Neural progenitor cell (in vitro differentiated cells): Measurements from ENCODE around the gene ACSM2B. TPM values are rescaled to one million over a fixed set of nuclear protein-coding genes. Genes with fewer than 3 reads are reported as not detected.
A peak's percentile ranks its signal among the peaks of the same experiment; 100 is the strongest.
"Not testable (repeated sequence)": the region's sequence is repeated elsewhere in the genome, so short reads cannot be mapped to it uniquely, and the experiment has no call there.

Source experiments
- DNase-seq: peaks from one replicate; pipeline ENCODE4 v3.0.0-alpha.2; 2016; ENCODE audit warnings: low spot score
- H2AFZ ChIP-seq: fragments of 200-600 bp; sonication (generic); replicated peaks from 2 replicates; pipeline ENCODE4 v1.6.1; 2016; ENCODE audit warnings: antibody characterized with exemption
- H3F3A ChIP-seq: fragments of 200-600 bp; sonication (generic); 2 replicates; pipeline ENCODE4 v1.6.1; 2016; ENCODE audit warnings: antibody characterized with exemption, low read depth
- H3K27ac ChIP-seq: fragments of 200-600 bp; sonication (generic); 2 replicates; pipeline ENCODE4 v1.5.1; 2016; ENCODE audit warnings: mild to moderate bottlenecking
- H3K27me3 ChIP-seq: fragments of 200-600 bp; sonication (generic); 2 replicates; pipeline ENCODE4 v1.6.1; 2016; ENCODE audit warnings: mild to moderate bottlenecking, moderate library complexity
- H3K36me3 ChIP-seq: fragments of 200-600 bp; sonication (generic); 2 replicates; pipeline ENCODE4 v1.5.1; 2016
- H3K4me1 ChIP-seq: fragments of 200-600 bp; sonication (generic); 2 replicates; pipeline ENCODE4 v1.6.1; 2016; ENCODE audit warnings: mixed run types
- H3K4me2 ChIP-seq: fragments of 200-600 bp; sonication (generic); 2 replicates; pipeline ENCODE4 v1.6.1; 2016
- H3K4me3 ChIP-seq: fragments of 200-600 bp; sonication (generic); 2 replicates; pipeline ENCODE4 v1.5.1; 2016
- H3K79me2 ChIP-seq: fragments of 200-600 bp; sonication (generic); 2 replicates; pipeline ENCODE4 v1.6.1; 2016; ENCODE audit warnings: low read depth
- H3K9ac ChIP-seq: fragments of 200-600 bp; sonication (generic); 2 replicates; pipeline ENCODE4 v1.6.1; 2016
- H3K9me3 ChIP-seq: fragments of 200-600 bp; sonication (generic); 2 replicates; pipeline ENCODE4 v1.5.1; 2016; ENCODE audit warnings: low read depth
- H4K20me1 ChIP-seq: fragments of 200-600 bp; sonication (generic); 2 replicates; pipeline ENCODE4 v1.6.1; 2016; ENCODE audit warnings: low read depth
- H3K27ac Mint-ChIP-seq: 3 replicates; pipeline ENCODE4 v1.8.0; 2021; ENCODE audit warnings: mixed read lengths
- H3K27me3 Mint-ChIP-seq: 2 replicates; pipeline ENCODE4 v1.8.0; 2022; ENCODE audit warnings: low read depth, mild to moderate bottlenecking, inconsistent platforms, moderate library complexity, mixed read lengths; ENCODE audit not compliant: insufficient read depth
- H3K36me3 Mint-ChIP-seq: 3 replicates; pipeline ENCODE4 v1.8.0; 2021; ENCODE audit warnings: mixed read lengths
- H3K4me1 Mint-ChIP-seq: 3 replicates; pipeline ENCODE4 v1.8.0; 2021; ENCODE audit warnings: mixed read lengths
- H3K4me3 Mint-ChIP-seq: 3 replicates; pipeline ENCODE4 v1.8.0; 2021; ENCODE audit warnings: mild to moderate bottlenecking, moderate library complexity, mixed read lengths
- H3K9me3 Mint-ChIP-seq: 3 replicates; pipeline ENCODE4 v1.8.0; 2020; ENCODE audit warnings: mixed read lengths
- EZH2 ChIP-seq: fragments of 200-600 bp; sonication (generic); IDR thresholded peaks from 2 replicates; pipeline ENCODE4 v1.6.1; 2017; ENCODE audit warnings: antibody characterized with exemption, mild to moderate bottlenecking, moderate library complexity
- EZH2phosphoT487 ChIP-seq: fragments of 200-600 bp; sonication (generic); IDR thresholded peaks from 2 replicates; pipeline ENCODE4 v1.6.1; 2017; ENCODE audit warnings: antibody characterized with exemption
- total RNA-seq: library from RNA; depleted of rRNA; stranded (reverse); fragments of >200 nt; gene quantifications from 2 replicates; pipeline ENCODE4 v1.2.3, GENCODE V29; 2015; ENCODE audit warnings: low replicate concordance
- TF ChIP-seq, protein P1 (sequence below): fragments of 200-600 bp; sonication (generic); IDR thresholded peaks from 2 replicates; pipeline ENCODE4 v1.5.1; 2017; ENCODE audit warnings: antibody characterized with exemption, mild to moderate bottlenecking

ACSM2B gene
- total RNA-seq, 1 donor from 2014 or later: not detected

DNA sequence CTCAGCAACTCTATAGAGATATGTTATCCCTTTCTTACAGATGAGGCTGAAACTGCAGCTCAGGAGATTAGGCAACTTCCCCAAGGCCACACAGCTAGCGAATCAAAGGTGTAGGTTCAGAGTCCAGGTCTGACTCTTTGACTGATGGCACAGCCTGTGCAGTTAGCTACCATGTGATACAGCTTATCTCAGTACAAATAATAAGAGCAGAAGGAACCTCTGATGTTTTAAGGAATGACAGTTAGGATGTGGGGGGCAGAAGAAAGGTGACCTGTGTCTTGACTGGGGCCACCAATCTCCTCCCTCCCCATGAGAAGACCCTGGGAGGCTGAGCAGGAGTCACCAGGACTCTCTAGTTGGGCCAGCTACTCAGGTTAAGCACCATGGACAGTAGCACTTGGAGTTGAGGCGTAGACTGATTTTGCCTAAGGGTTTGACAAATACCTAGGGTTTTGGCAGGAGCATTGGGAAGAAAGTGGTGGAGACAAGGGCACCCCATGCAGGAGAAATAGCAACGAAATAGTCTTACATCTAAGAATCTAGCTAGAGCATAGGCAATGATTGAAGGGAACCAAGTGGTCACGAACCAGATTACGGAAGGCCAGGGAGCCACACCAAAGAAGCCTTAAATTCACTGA, 22.8 kb upstream of the ACSM2B start:
- Histone ChIP-seq H3K36me3 (no peaks in the 10 kb centered on the region), H3F3A (no peaks in the 10 kb centered on the region), H3K9ac (no peak overlapping the region), H4K20me1 (no peaks in the 10 kb centered on the region), H3K4me3 (no peak overlapping the region), H3K27me3 (no peaks in the 10 kb centered on the region), H3K79me2 (no peaks in the 10 kb centered on the region), H3K4me2 (no peak overlapping the region), H3K27ac (no peak overlapping the region), H3K9me3 (no peaks in the 10 kb centered on the region), H3K4me1 (no peaks in the 10 kb centered on the region), H2AFZ (no peak overlapping the region)
- Mint-ChIP-seq H3K27me3 (no peaks in the 10 kb centered on the region), H3K9me3 (no peaks in the 10 kb centered on the region), H3K36me3 (no peaks in the 10 kb centered on the region), H3K4me1 (no peaks in the 10 kb centered on the region), H3K27ac (no peak overlapping the region), H3K4me3 (no peak overlapping the region)
- TF ChIP-seq, protein P1, sequence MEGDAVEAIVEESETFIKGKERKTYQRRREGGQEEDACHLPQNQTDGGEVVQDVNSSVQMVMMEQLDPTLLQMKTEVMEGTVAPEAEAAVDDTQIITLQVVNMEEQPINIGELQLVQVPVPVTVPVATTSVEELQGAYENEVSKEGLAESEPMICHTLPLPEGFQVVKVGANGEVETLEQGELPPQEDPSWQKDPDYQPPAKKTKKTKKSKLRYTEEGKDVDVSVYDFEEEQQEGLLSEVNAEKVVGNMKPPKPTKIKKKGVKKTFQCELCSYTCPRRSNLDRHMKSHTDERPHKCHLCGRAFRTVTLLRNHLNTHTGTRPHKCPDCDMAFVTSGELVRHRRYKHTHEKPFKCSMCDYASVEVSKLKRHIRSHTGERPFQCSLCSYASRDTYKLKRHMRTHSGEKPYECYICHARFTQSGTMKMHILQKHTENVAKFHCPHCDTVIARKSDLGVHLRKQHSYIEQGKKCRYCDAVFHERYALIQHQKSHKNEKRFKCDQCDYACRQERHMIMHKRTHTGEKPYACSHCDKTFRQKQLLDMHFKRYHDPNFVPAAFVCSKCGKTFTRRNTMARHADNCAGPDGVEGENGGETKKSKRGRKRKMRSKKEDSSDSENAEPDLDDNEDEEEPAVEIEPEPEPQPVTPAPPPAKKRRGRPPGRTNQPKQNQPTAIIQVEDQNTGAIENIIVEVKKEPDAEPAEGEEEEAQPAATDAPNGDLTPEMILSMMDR: no peak
- TF ChIP-seq EZH2phosphoT487 (no peak), EZH2 (no peak)
- peak; percentile 38 for DNase-seq

DNA sequence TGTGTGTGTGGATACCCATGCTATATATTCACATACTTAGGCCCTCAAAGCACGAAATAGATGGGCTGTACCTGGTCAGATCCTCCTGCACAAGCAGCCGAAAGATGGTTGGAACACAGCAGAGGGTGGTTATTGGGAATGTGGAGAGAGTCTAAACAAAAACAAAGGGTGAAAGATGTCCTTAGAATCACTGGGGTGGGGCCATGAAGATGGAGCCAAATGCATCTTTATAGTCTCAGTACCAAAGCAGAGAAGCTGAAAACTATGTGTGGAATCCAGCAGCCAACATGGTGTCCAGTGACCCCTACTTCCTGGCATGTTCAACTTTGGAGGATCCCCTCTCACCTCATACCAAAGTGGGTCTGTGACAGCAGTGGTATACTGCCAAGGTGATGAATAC, 19.5 kb upstream of the ACSM2B start:
- not testable (repeated sequence) for H3K9ac ChIP-seq, H4K20me1 ChIP-seq, H3K4me3 Mint-ChIP-seq, H3K27me3 ChIP-seq, H3K4me1 Mint-ChIP-seq, H3K4me2 ChIP-seq, H3K4me1 ChIP-seq, H2AFZ ChIP-seq, DNase-seq, H3K9me3 ChIP-seq, H3K27ac Mint-ChIP-seq, H3K36me3 ChIP-seq, H3F3A ChIP-seq, H3K27me3 Mint-ChIP-seq, H3K36me3 Mint-ChIP-seq, H3K9me3 Mint-ChIP-seq, H3K27ac ChIP-seq, H3K4me3 ChIP-seq, H3K79me2 ChIP-seq

DNA sequence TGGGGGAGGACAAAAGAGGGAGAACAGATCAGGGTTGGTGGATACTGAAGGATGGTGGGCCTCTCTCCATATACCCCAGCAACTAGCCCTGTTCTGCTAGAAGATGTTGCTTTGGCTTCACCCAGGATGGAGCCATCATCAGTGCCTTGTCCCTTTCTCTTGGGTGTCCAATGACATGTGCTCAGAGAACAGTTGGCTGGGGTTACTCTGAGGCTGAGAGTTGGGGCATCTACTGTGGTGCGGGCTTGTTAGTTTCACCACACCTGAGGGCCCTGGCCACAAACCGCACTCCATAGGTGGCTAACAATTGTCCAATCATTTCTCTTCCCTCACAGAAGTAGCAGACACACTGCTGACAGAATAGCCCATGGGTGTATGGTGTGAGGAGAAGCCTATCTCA, 18.9 kb upstream of the ACSM2B start:
- H3K27me3 ChIP-seq, H3K4me2 ChIP-seq, H3K36me3 ChIP-seq, H3K9ac ChIP-seq, DNase-seq, H3K36me3 Mint-ChIP-seq, H3K4me1 Mint-ChIP-seq, H3F3A ChIP-seq, H2AFZ ChIP-seq, H3K27ac ChIP-seq, H3K9me3 Mint-ChIP-seq, H3K9me3 ChIP-seq, H3K4me1 ChIP-seq, H3K27ac Mint-ChIP-seq, H4K20me1 ChIP-seq, H3K79me2 ChIP-seq, H3K4me3 ChIP-seq, H3K4me3 Mint-ChIP-seq, H3K27me3 Mint-ChIP-seq: not testable (repeated sequence)

DNA sequence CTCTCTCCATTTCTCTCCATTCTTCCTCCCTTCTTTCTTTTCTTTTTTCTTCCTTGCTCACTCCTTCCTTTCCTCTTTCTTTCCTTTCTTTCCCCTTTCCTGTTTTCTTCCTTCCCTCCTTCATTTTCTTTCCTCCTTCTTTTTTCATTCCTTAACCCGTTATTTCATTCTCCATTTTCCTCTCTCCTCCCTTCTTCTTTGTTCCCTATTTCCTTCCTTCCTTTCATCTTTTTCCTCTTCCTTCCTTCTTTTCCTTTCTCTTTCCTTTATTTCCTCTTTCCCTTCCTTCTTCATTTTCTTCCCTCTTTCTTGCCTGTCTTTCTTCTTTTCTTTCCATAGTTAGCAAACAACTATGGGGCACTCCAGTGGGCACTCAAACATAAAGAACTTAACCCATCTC, 16.6 kb upstream of the ACSM2B start:
- not testable (repeated sequence) for H3K27me3 Mint-ChIP-seq, H3K9me3 Mint-ChIP-seq, H3K4me3 Mint-ChIP-seq

DNA sequence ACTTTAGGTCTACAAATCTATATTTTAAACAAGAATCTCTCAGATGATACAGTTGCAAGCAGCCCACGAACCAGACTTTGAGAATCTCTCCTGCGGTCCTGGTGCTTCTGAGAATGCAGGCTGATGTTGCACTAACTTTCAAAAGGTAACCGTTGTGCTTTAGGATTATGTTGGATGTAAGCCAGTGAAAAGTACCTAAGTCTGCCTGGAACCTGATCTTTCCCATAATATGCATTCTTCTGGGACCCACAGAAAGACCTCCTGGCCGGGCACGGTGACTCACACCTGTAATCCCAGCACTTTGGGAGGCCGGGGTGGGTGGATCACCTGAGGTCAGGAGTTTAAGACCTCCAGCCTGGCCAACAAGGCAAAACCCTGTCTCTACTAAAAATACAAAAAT, 13.3 kb upstream of the ACSM2B start:
- H3K4me1 ChIP-seq, H3K36me3 ChIP-seq, H3K9ac ChIP-seq, H3K4me3 ChIP-seq, H3K36me3 Mint-ChIP-seq, H3K79me2 ChIP-seq, H4K20me1 ChIP-seq, H3K4me1 Mint-ChIP-seq, H3K27ac Mint-ChIP-seq, H3F3A ChIP-seq, H3K27ac ChIP-seq, H3K27me3 ChIP-seq, H3K4me2 ChIP-seq, H3K9me3 ChIP-seq, DNase-seq, H3K9me3 Mint-ChIP-seq, H3K4me3 Mint-ChIP-seq, H2AFZ ChIP-seq, H3K27me3 Mint-ChIP-seq: not testable (repeated sequence)

More for the DNA sequence above, 16.6 kb upstream of the ACSM2B start:
- not testable (repeated sequence) for H3K27me3 ChIP-seq, H3K9me3 ChIP-seq, H3K9ac ChIP-seq, H3K4me1 Mint-ChIP-seq, H3K27ac ChIP-seq, H3K4me2 ChIP-seq, H2AFZ ChIP-seq, H3F3A ChIP-seq, H3K79me2 ChIP-seq, H3K4me3 ChIP-seq, H3K36me3 Mint-ChIP-seq, H3K27ac Mint-ChIP-seq, H4K20me1 ChIP-seq, H3K36me3 ChIP-seq, H3K4me1 ChIP-seq, DNase-seq

DNA sequence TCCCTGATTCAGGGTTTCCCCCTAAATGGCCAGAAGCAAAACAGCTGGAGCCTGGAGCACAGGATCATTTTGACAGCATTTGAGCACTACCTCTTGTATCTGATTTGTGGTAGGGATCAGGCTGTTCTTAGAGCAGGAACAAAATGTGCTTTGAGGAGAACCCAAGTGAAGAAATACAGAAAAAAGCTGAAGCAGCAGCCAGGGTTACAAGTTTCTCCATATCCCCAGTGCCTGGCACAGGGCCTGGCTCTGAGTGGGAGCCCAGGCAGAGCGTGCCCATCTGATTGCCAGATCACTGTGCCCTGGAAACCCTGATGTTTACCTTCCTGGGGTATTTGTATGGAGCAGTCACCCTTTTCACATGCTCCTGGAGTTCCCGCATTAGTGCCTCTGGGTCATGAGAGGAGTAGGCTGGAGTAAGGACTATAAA, 11.5 kb upstream of the ACSM2B start:
- not testable (repeated sequence) for DNase-seq, H3K4me1 Mint-ChIP-seq, H3K36me3 Mint-ChIP-seq, H3K27ac Mint-ChIP-seq, H2AFZ ChIP-seq, H3F3A ChIP-seq, H3K79me2 ChIP-seq, H3K4me3 Mint-ChIP-seq, H3K4me3 ChIP-seq, H3K9ac ChIP-seq, H3K27me3 ChIP-seq, H3K36me3 ChIP-seq, H4K20me1 ChIP-seq, H3K27me3 Mint-ChIP-seq, H3K27ac ChIP-seq, H3K4me2 ChIP-seq, H3K9me3 ChIP-seq, H3K9me3 Mint-ChIP-seq, H3K4me1 ChIP-seq

DNA sequence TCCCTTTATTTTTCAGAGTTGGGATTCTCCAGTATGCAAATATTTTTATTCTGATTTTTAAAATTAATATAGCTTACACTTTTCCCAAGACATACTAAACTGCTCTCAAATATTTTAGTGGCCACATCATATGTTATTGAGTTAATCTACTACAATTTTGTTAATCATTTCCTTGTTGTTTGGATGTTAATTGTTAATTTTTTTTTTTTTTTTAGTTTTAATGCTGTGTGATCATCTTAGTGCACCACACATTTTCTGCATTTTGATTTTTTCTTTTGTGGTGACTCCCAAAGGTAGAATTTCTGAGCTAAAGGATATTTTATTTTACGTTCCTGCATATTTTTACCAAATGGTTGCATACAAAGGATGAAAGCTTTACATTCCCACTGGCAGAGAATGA, 10.5 kb upstream of the ACSM2B start:
- H3K9me3 ChIP-seq, H4K20me1 ChIP-seq, H3K9me3 Mint-ChIP-seq, H3K9ac ChIP-seq, H3K36me3 Mint-ChIP-seq, H3K36me3 ChIP-seq, DNase-seq, H3K27ac Mint-ChIP-seq, H3K79me2 ChIP-seq, H3K27me3 ChIP-seq, H3K4me3 Mint-ChIP-seq, H3K4me2 ChIP-seq, H3K27me3 Mint-ChIP-seq, H3K4me1 ChIP-seq, H3K4me3 ChIP-seq, H3K4me1 Mint-ChIP-seq, H3K27ac ChIP-seq, H2AFZ ChIP-seq, H3F3A ChIP-seq: not testable (repeated sequence)
